Uterus (tissue), 4 donors: ENCODE data around the gene DPP9. TPM values are rescaled to one million over a fixed set of nuclear protein-coding genes. Genes with fewer than 3 reads are reported as not detected.

Experiments used
- DNase-seq, 2 donors: peaks; one replicate each; pipeline ENCODE4 v3.0.0-alpha.2; 2019 to 2020
- H3K27ac ChIP-seq, 2 donors: fragments of 200-600 bp; sonication (generic); 1 replicate in 1 of 2; 2 replicates in 1 of 2; pipeline ENCODE4 v1.5.1; 2016 to 2018
- H3K27me3 ChIP-seq, 2 donors: fragments of 200-600 bp; sonication (generic); one replicate each; pipeline ENCODE4 v1.5.1; 2018 to 2019; ENCODE audit warnings: control low read depth in 1 of 2
- H3K36me3 ChIP-seq, 2 donors: fragments of 200-600 bp; sonication (generic); one replicate each; pipeline ENCODE4 v1.5.1; 2019; ENCODE audit warnings: control low read depth in 1 of 2
- H3K4me1 ChIP-seq, 2 donors: fragments of 200-600 bp; sonication (generic); one replicate each; pipeline ENCODE4 v1.5.1; 2018 to 2019; ENCODE audit warnings: control low read depth in 1 of 2
- H3K4me3 ChIP-seq, 2 donors: fragments of 200-600 bp; sonication (generic); 1 replicate in 1 of 2; 2 replicates in 1 of 2; pipeline ENCODE4 v1.5.1; 2018 to 2019; ENCODE audit warnings: mild to moderate bottlenecking in 1 of 2
- H3K9me3 ChIP-seq, 2 donors: fragments of 200-600 bp; sonication (generic); one replicate each; pipeline ENCODE4 v1.5.1; 2019; ENCODE audit warnings: control low read depth in 1 of 2
- CTCF ChIP-seq, 4 experiments: fragments of 200-600 bp in 2 of 4; fragments of 450-650 bp in 2 of 4; sonication (generic) in 2 of 4; IDR thresholded peaks; one replicate each; pipeline ENCODE4 v1.5.1; 2016 to 2019; ENCODE audit warnings: antibody characterized with exemption in 4 of 4, mild to moderate bottlenecking in 2 of 4, moderate library complexity in 1 of 4
- POLR2A ChIP-seq, 2 donors: fragments of 450-650 bp; IDR thresholded peaks; one replicate each; pipeline ENCODE4 v1.6.1; 2016; ENCODE audit warnings: antibody characterized with exemption in 2 of 2, mild to moderate bottlenecking in 1 of 2, moderate library complexity in 1 of 2
- intact Hi-C: fragments of 100-400 bp; cut with DNase I; formaldehyde crosslinking; loops from one replicate; pipeline ENCODE4 v1.15.1; 2023; ENCODE audit warnings: low total_unique reads
- total RNA-seq, 4 donors: library from RNA; depleted of rRNA in 3 of 4; stranded (reverse); fragments of >200 nt in 3 of 4; gene quantifications; one replicate each; pipeline versions ENCODE4 v1.1.0 to v1.2.4, GENCODE V29; 2014 to 2023
- donor health status: DM: yes; HTN: yes; CAD: no.

The DPP9 gene
- total RNA-seq, 4 donors from 2014 or later = 17.8 to 194 (median 48.5) TPM

DNA sequence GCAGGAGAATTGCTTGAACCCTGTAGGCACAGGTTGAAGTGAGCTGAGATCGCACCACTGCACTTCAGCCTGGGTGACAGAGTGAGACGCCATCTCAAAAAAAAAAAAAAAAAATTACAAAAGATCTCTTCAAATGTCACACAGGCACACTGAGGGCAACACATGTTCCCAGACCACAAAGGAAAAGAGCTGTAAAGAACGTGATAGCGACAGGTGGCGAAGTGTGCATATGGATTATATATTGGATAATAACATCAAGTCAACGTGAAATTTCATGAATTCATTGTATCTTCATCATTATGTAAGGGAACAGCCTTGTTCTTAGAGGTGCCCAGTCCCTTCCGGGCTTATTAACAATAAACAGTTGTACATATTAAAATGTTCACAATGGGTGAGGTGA lies 31.8 kb upstream of the DPP9 start:
- intact Hi-C loops = no loop called here
- Histone ChIP-seq H3K9me3 (no peaks in the 10 kb centered on the region), H3K27me3 (no peaks in the 10 kb centered on the region), H3K27ac (no peak overlapping the region), H3K4me3 (no peak overlapping the region), H3K4me1 (peaks cover 0 to 9% of the 10 kb centered on the region in 2 donors), H3K36me3 (no peaks in the 10 kb centered on the region)
- TF ChIP-seq CTCF (IDR thresholded peaks at IDR 0.05) (no peak), POLR2A (IDR thresholded peaks at IDR 0.05) (no peak)
- no peak for DNase-seq

- TF ChIP-seq CTCF (IDR thresholded peaks at IDR 0.05) (no peak), POLR2A (IDR thresholded peaks at IDR 0.05) (no peak)
These were observed 30.6 kb upstream of the DPP9 start for GRCh38 chr19:4754248-4754647.

GRCh38 chr19:4749870-4750590 lies 26.4 kb upstream of the DPP9 start:
- Histone ChIP-seq H3K4me3 (no peak overlapping the region), H3K27me3 (no peaks in the 10 kb centered on the region), H3K9me3 (no peaks in the 10 kb centered on the region), H3K4me1 (no peaks in the 10 kb centered on the region), H3K36me3 (no peaks in the 10 kb centered on the region), H3K27ac (no peak overlapping the region)
- no peak for DNase-seq
- intact Hi-C loops = no loop called here
- TF ChIP-seq CTCF (IDR thresholded peaks at IDR 0.05) = no peak
- no peak for TF ChIP-seq POLR2A (IDR thresholded peaks at IDR 0.05)

More at GRCh38 chr19:4754248-4754647, 30.6 kb upstream of the DPP9 start:
- no peak for DNase-seq
- intact Hi-C loops = no loop called here
- no peak overlapping the region for H3K27ac ChIP-seq
- H3K27me3 ChIP-seq = no peaks in the 10 kb centered on the region
- H3K4me3 ChIP-seq = no peak overlapping the region
- H3K9me3 ChIP-seq = no peaks in the 10 kb centered on the region
- no peaks in the 10 kb centered on the region for H3K36me3 ChIP-seq
- no peaks in the 10 kb centered on the region for H3K4me1 ChIP-seq

- Histone ChIP-seq H3K4me3 (no peak overlapping the region), H3K36me3 (no peaks in the 10 kb centered on the region), H3K27me3 (no peaks in the 10 kb centered on the region), H3K4me1 (peaks cover 0 to 4% of the 10 kb centered on the region in 2 donors), H3K27ac (no peak overlapping the region), H3K9me3 (no peaks in the 10 kb centered on the region)
- no peak for DNase-seq
- intact Hi-C loops = no loop called here
- TF ChIP-seq POLR2A (IDR thresholded peaks at IDR 0.05) (no peak), CTCF (IDR thresholded peaks at IDR 0.05) (no peak)
These were observed 24.9 kb upstream of the DPP9 start for GRCh38 chr19:4748589-4748988.

GRCh38 chr19:4748185-4748584 lies 24.5 kb upstream of the DPP9 start:
- no peak for DNase-seq
- Histone ChIP-seq H3K4me1 (peaks cover 0 to 4% of the 10 kb centered on the region in 2 donors), H3K36me3 (no peaks in the 10 kb centered on the region), H3K4me3 (no peak overlapping the region), H3K27ac (no peak overlapping the region), H3K27me3 (no peaks in the 10 kb centered on the region), H3K9me3 (no peaks in the 10 kb centered on the region)
- TF ChIP-seq POLR2A (IDR thresholded peaks at IDR 0.05) = no peak
- TF ChIP-seq CTCF (IDR thresholded peaks at IDR 0.05) = no peak
- intact Hi-C loops = no loop called here
